Sigmoid colon (tissue), 7 donors: ENCODE data around the gene GRIK4. TPM values are rescaled to one million over a fixed set of nuclear protein-coding genes. Genes with fewer than 3 reads are reported as not detected.

ENCODE experiments used
- DNase-seq: peaks from one replicate; pipeline ENCODE4 v3.0.0-alpha.2; 2019
- H3K27ac ChIP-seq, 4 donors: fragments of 200-600 bp; sonication (generic); one replicate each; pipeline ENCODE4 v1.5.1; 2016 to 2019; ENCODE audit warnings: mild to moderate bottlenecking in 1 of 4
- H3K27me3 ChIP-seq, 3 donors: fragments of 200-600 bp; sonication (generic); one replicate each; pipeline ENCODE4 v1.5.1; 2019; ENCODE audit warnings: mild to moderate bottlenecking in 1 of 3
- H3K36me3 ChIP-seq, 4 donors: fragments of 200-600 bp; sonication (generic); one replicate each; pipeline ENCODE4 v1.5.1; 2016 to 2019
- H3K4me1 ChIP-seq, 4 donors: fragments of 200-600 bp; sonication (generic); one replicate each; pipeline ENCODE4 v1.5.1; 2017 to 2019
- H3K4me3 ChIP-seq, 4 donors: fragments of 200-600 bp; sonication (generic); one replicate each; pipeline ENCODE4 v1.5.1; 2017 to 2019; ENCODE audit warnings: mild to moderate bottlenecking in 2 of 4, moderate library complexity in 1 of 4
- H3K9me3 ChIP-seq, 4 donors: fragments of 200-600 bp in 3 of 4; sonication (generic) in 3 of 4; one replicate each; pipeline versions ENCODE4 v1.5.1 to v1.6.1; 2013 to 2019
- EP300 ChIP-seq, 4 donors: sonication (generic); formaldehyde crosslinking; IDR thresholded peaks; one replicate each; pipeline ENCODE4 v1.6.1; 2017; ENCODE audit warnings: antibody characterized with exemption in 4 of 4
- POLR2A ChIP-seq, 2 donors: fragments of 450-650 bp; IDR thresholded peaks; one replicate each; pipeline ENCODE4 v1.6.1; 2016; ENCODE audit warnings: antibody characterized with exemption in 2 of 2, mild to moderate bottlenecking in 2 of 2, moderate library complexity in 2 of 2
- POLR2AphosphoS5 ChIP-seq, 4 donors: sonication (generic); formaldehyde crosslinking; IDR thresholded peaks; one replicate each; pipeline ENCODE4 v1.6.1; 2017; ENCODE audit warnings: antibody characterized with exemption in 4 of 4
- WGBS, 2 donors: extraction: QIAGEN DNeasy Blood & Tissue Kit; methylation state at CpG; one replicate each; pipeline ENCODE4 v1.1.7; 2013; 5-methylcytosine and 5-hydroxymethylcytosine counted together
- intact Hi-C: fragments of 100-400 bp; cut with DNase I; formaldehyde crosslinking; loops from one replicate; pipeline ENCODE4 v1.15.1; 2023
- polyA plus RNA-seq, 3 donors: library from polyadenylated mRNA; stranded (reverse); fragments of 200-250 nt; gene quantifications; one replicate each; pipeline ENCODE4 v1.2.3, GENCODE V29; 2013
- total RNA-seq, 4 donors: library from RNA; depleted of rRNA; stranded (reverse); fragments of >200 nt; gene quantifications; one replicate each; pipeline ENCODE4 v1.1.0, GENCODE V29; 2016
- TF ChIP-seq, protein P1 (sequence below), 4 experiments: fragments of 450-650 bp in 3 of 4; fragments of 200-600 bp in 1 of 4; IDR thresholded peaks; one replicate each; pipeline ENCODE4 v1.5.1; 2016 to 2019; ENCODE audit warnings: antibody characterized with exemption in 4 of 4, mild to moderate bottlenecking in 3 of 4, moderate library complexity in 2 of 4
- donor health status: healthy with polysubstance abuse.
- donor health status: Bipolar disorder and iron deficiency.
- donor health status: healthy.

The GRIK4 gene
- total and polyA plus RNA-seq, 7 donors, result 0.10 to 0.36 (median 0.27) TPM; not detected in 4

GRCh38 chr11:120682332-120682649 lies 170.7 kb downstream of the GRIK4 start:
- Histone ChIP-seq H3K27me3 (no peaks in the 10 kb centered on the region), H3K36me3 (no peaks in the 10 kb centered on the region), H3K4me3 (no peak overlapping the region), H3K9me3 (no peaks in the 10 kb centered on the region), H3K4me1 (no peaks in the 10 kb centered on the region), H3K27ac (no peak overlapping the region)
- 73 to 79% methylated on average over 3 of the region's 3 CpGs for WGBS, 2 donors
- DNase-seq, result no peak
- intact Hi-C loops, result loop anchor here (10.0 kb wide), 1 partner anchor 347 kb away; the partner anchor contains the start of gene ARHGEF12
- TF ChIP-seq, protein P1, sequence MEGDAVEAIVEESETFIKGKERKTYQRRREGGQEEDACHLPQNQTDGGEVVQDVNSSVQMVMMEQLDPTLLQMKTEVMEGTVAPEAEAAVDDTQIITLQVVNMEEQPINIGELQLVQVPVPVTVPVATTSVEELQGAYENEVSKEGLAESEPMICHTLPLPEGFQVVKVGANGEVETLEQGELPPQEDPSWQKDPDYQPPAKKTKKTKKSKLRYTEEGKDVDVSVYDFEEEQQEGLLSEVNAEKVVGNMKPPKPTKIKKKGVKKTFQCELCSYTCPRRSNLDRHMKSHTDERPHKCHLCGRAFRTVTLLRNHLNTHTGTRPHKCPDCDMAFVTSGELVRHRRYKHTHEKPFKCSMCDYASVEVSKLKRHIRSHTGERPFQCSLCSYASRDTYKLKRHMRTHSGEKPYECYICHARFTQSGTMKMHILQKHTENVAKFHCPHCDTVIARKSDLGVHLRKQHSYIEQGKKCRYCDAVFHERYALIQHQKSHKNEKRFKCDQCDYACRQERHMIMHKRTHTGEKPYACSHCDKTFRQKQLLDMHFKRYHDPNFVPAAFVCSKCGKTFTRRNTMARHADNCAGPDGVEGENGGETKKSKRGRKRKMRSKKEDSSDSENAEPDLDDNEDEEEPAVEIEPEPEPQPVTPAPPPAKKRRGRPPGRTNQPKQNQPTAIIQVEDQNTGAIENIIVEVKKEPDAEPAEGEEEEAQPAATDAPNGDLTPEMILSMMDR (IDR thresholded peaks at IDR 0.05), result no peak
- TF ChIP-seq POLR2AphosphoS5 (IDR thresholded peaks at IDR 0.05) (no peak), POLR2A (IDR thresholded peaks at IDR 0.05) (no peak), EP300 (IDR thresholded peaks at IDR 0.05) (no peak)

DNA sequence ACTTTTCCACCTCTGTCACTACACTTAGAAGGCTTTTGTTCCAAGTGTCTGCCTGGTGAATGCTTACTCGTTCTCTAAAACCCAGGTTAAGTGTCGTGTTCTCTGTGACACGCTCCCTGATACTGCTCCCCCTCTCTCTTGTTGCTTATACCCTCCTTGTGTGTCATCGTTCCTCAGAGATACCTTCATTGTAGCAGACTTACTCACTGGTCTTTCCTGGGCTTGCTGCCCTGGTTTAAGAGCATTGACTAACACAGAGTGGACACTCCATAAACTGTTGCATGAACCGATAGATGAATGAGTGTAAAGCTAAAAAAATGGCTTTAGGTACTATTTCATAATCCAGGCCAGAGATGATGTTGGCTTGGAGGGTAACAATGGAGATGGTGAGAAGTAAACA lies 171.3 kb downstream of the GRIK4 start:
- H3K4me1 ChIP-seq, result no peaks in the 10 kb centered on the region
- no peaks in the 10 kb centered on the region for H3K36me3 ChIP-seq
- H3K27me3 ChIP-seq, result no peaks in the 10 kb centered on the region
- intact Hi-C loops, result loop anchor here (10.0 kb wide), 1 partner anchor 348 kb away; the partner anchor contains the start of gene ARHGEF12
- H3K4me3 ChIP-seq, result no peak overlapping the region
- DNase-seq, result no peak
- H3K9me3 ChIP-seq, result no peaks in the 10 kb centered on the region
- WGBS, 2 donors, result 89 to 90% methylated on average over 5 of the region's 5 CpGs
- no peak overlapping the region for H3K27ac ChIP-seq
- no peak for TF ChIP-seq POLR2AphosphoS5 (IDR thresholded peaks at IDR 0.05)
- TF ChIP-seq, protein P1 (IDR thresholded peaks at IDR 0.05), result no peak
- TF ChIP-seq POLR2A (IDR thresholded peaks at IDR 0.05), result no peak
- no peak for TF ChIP-seq EP300 (IDR thresholded peaks at IDR 0.05)

DNA sequence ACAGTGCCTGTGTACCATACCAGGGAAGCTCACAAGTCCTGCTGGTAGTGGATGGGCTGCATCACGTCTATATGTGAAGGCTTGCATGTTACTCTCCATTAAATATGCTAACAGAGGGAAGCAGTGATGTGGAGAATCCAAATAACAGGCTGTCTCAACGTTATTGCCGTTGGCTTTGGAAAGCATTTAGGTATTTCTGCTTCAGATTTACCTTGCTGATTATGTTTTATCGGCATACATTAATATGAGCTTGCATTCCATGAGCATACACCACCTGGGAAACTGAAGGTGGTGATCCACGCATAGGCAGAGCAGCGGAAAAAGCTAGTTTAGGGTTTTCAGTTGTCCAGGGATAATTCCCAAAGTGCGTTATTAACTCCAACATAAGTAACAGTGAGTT lies 175.0 kb downstream of the GRIK4 start:
- TF ChIP-seq POLR2AphosphoS5 (IDR thresholded peaks at IDR 0.05), result no peak
- no peak for TF ChIP-seq EP300 (IDR thresholded peaks at IDR 0.05)
- TF ChIP-seq, protein P1 (IDR thresholded peaks at IDR 0.05), result no peak
- no peak for TF ChIP-seq POLR2A (IDR thresholded peaks at IDR 0.05)
- no peaks in the 10 kb centered on the region for H3K9me3 ChIP-seq
- H3K27me3 ChIP-seq, result peaks cover 0 to 4% (median 0%) of the 10 kb centered on the region in 3 donors
- intact Hi-C loops, result loop anchor here (5.0 to 10.0 kb wide), 2 partner anchors 352 to 506 kb away; partner anchors contain the start of gene ARHGEF12
- no peak overlapping the region for H3K4me3 ChIP-seq
- no peaks in the 10 kb centered on the region for H3K4me1 ChIP-seq
- WGBS, 2 donors, result 84 to 89% methylated on average over 7 of the region's 7 CpGs
- no peak overlapping the region for H3K27ac ChIP-seq
- no peaks in the 10 kb centered on the region for H3K36me3 ChIP-seq
- no peak for DNase-seq

GRCh38 chr11:120688163-120688562 lies 176.6 kb downstream of the GRIK4 start:
- Histone ChIP-seq H3K27ac (no peak overlapping the region), H3K4me3 (no peak overlapping the region), H3K9me3 (no peaks in the 10 kb centered on the region), H3K4me1 (no peaks in the 10 kb centered on the region), H3K36me3 (no peaks in the 10 kb centered on the region), H3K27me3 (peaks cover 0 to 4% (median 0%) of the 10 kb centered on the region in 3 donors)
- intact Hi-C loops, result loop anchor here (5.0 to 10.0 kb wide), 2 partner anchors 353 to 504 kb away; partner anchors contain the start of gene ARHGEF12
- no peak for TF ChIP-seq POLR2AphosphoS5 (IDR thresholded peaks at IDR 0.05)
- TF ChIP-seq POLR2A (IDR thresholded peaks at IDR 0.05), result no peak
- no peak for TF ChIP-seq EP300 (IDR thresholded peaks at IDR 0.05)
- TF ChIP-seq, protein P1 (IDR thresholded peaks at IDR 0.05), result no peak
- no peak for DNase-seq
- 58 to 61% methylated on average over 1 of the region's 1 CpG for WGBS, 2 donors
